HFF-Myc (cell line): ENCODE data around the gene WASHC2A.
"Not testable (repeated sequence)": the region's sequence is repeated elsewhere in the genome, so short reads cannot be mapped to it uniquely, and the experiment has no call there.

ENCODE experiments used
- DNase-seq: peaks from one replicate; pipeline ENCODE4 v3.0.0-alpha.2; 2011; ENCODE audit warnings: low read depth; ENCODE audit errors: extremely low read depth
- H3K4me3 ChIP-seq: replicated peaks from 2 replicates; pipeline ENCODE4 v1.5.1; 2011; ENCODE audit warnings: low read depth, mild to moderate bottlenecking, control low read depth, low read length

WASHC2A gene

DNA sequence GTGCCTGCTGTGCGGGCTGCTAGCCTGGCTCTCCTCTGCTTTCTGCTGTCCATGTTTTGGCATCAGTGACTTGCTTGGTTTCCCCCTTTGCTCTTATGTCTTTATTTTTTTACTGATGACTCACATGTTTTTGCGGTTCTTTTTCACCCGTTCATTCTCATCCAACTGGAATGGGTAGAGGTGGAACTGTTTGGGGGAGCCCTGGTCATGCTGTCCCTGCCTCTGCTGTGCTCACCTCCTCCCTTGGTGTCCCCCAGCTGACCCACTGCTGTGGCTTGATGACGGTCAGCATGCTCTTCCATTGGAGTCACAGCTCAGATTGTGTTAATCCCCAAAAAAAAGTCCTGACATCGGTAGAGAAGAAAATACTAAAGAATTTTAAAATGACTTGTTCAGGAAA is 26.9 kb downstream of the WASHC2A start:
- not testable (repeated sequence) for H3K4me3 ChIP-seq, DNase-seq

DNA sequence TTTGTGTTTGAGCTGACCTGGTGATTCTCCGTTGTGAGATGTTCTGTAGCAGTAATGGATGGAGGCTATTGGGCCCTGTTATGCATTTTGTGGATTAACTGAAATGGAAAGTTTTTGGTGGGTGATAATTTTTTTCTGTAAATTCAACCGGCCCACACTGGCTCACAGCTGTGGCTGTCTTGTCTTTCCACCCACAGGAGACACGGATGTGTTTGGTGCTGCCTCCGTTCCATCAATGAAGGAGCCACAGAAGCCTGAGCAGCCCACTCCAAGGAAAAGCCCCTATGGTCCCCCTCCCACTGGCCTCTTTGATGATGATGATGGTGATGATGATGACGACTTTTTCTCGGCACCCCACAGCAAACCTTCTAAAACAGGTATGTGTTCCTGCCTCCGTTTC is 27.6 kb downstream of the WASHC2A start:
- not testable (repeated sequence) for H3K4me3 ChIP-seq, DNase-seq

GRCh38 chr10:50096722-50097121 is 29.0 kb downstream of the WASHC2A start:
- not testable (repeated sequence) for H3K4me3 ChIP-seq, DNase-seq

GRCh38 chr10:50098645-50099044 is 30.9 kb downstream of the WASHC2A start:
- H3K4me3 ChIP-seq, DNase-seq: not testable (repeated sequence)

- not testable (repeated sequence) for DNase-seq, H3K4me3 ChIP-seq
These were observed 33.4 kb downstream of the WASHC2A start for GRCh38 chr10:50101139-50101582.

DNA sequence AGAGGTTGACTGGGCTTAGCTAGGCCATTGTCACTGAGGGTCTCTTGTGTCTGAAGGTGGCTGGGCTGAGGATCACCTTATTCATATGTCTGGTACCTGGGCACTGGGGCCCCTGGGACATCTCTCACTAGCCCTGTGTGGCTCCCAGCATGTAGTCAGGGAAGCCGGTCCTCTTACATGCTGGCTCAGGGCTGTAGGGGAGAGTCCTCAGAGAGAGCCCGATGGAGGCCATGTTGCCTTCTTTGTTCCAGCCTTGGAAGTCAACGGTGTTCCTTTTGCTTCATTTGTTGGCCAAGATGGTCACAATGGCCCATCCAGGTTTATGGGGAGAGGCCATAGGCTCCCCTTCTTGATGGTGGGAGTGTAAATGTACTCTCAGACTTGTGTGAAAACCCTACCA is 34.0 kb downstream of the WASHC2A start:
- not testable (repeated sequence) for DNase-seq, H3K4me3 ChIP-seq

DNA sequence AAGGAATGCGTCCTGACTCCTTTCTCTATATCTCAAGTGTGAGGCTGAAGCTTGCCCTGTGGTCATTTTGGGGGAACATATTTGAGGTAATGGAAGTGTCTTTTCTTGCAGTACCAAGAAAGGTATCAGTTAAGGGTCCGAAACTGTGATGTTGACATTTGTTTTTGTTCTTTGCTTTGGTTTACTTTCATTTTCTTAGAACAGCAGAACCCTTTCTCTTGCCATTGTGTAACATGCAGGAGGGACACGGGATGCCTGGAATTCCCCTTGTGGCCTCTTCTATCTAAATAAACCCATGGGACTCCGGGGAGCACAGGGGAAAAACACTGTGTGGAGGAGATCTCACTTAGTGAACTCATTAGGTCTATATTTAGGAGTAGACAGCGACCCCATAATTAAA is 34.5 kb downstream of the WASHC2A start:
- not testable (repeated sequence) for H3K4me3 ChIP-seq, DNase-seq

- H3K4me3 ChIP-seq, DNase-seq: not testable (repeated sequence)
These were observed 41.4 kb downstream of the WASHC2A start for GRCh38 chr10:50108999-50109698.

- not testable (repeated sequence) for H3K4me3 ChIP-seq, DNase-seq
These were observed 44.8 kb downstream of the WASHC2A start for GRCh38 chr10:50112419-50113112.

DNA sequence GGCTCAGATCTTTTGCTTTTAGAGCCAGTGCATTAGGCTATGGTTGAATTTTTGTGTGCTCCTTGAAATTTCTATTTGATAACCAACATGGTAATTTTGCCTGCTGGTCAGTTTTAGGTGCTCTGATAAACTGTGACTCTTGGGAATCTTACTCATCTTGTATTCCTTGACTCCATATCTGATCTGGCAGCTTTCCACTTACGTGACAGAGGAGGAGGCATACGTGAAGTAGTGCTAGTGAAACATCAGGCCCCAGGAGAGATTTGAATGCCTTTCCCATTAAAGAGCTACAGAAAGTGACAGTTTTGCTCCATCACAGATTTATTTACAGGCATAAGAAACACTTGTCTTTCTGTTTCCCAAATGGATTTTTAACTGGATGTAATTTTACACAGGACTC is 59.0 kb downstream of the WASHC2A start:
- H3K4me3 ChIP-seq, DNase-seq: not testable (repeated sequence)

DNA sequence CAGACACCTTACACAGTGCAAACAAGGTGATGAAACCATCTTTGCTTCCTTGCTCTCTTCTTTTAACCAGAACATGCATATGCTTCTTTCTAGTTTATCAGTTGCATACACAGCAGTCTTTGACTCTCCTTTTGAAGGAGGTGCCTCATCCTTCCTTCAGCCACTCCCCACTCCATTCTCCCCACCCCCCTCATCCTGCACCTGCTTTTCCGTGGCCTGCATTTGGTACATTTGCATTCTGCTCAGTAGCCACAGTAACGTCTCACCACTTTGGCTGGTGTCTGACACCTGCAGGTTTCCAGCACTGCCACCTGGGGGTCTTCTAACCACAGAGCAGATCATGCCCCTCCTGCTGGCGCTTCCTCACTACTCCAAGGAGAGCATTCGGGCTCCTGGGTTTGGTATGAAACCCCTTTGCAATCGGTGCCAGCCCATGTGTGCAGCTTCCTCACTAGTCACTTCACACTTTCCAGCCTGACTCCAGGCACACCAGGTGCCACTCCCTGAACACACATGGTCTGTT is 60.1 kb downstream of the WASHC2A start:
- not testable (repeated sequence) for DNase-seq, H3K4me3 ChIP-seq

DNA sequence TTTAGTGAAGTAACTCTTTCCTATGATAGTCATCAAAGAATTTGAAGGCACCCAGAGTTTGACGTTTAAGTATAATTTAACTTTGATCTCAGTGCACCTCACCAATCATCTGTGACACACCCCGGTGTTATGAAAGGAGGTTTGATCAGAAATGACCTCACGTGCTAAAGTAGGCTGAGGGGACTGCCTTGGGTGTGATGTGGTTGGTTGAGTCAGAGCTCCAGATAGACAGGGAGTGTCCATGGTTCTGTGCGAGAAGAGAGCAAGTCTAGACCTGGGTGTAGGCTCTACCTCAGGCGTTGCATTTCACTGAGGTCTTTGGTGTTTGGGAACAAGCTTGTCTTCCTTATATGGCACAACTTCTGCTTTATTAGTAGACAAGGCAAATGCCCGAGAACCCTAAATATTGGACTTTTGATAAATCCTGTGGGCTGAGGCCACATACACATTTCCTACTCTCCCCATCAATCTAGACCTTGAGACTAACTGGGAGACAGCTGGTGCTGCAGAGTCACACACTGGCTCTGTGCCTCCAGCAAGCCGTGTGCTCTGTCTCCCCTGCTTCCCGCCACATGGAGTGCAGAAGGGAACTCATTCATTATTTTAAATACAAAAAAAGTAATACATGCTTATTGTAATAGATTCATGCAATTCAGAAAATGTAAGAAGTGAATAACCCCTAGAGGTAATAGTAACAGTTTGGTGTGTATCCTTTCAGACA is 63.7 kb downstream of the WASHC2A start:
- not testable (repeated sequence) for H3K4me3 ChIP-seq, DNase-seq

DNA sequence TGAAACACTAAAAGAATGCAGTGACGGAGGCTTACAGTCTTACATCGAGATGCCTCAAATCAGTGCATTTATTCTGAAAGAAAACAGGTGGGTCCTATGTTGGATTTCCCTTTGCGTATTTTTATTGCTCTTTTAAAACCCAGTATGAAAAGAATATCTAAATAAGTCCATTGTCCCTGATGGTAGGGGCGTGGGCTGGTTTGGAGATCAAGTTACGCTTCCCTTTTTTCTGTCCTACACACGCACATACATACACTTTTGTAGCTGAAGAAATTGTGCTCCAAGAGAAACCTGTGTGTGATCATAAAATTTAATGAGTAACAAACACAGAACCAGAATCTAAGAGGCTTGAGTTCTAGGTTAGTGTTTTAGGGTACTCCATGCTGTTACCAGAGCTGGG is 64.6 kb downstream of the WASHC2A start:
- not testable (repeated sequence) for H3K4me3 ChIP-seq, DNase-seq

DNA sequence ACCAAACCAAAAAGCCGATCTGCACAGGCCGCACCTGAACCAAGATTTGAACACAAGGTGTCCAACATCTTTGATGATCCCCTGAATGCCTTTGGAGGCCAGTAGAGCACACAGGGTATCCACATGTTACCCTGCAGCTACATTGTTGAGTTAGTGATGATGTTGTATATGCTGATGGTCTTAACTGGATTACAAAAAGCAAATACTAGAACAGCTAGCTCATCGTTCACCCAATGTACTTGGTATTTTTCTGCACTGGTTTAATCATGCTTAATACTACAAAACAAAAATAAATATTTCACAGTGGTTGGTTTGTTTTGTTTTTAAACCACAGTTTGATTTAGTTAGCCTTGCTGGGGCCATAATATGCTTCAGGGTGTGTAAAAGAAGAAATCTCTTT is 65.1 kb downstream of the WASHC2A start:
- not testable (repeated sequence) for H3K4me3 ChIP-seq, DNase-seq

DNA sequence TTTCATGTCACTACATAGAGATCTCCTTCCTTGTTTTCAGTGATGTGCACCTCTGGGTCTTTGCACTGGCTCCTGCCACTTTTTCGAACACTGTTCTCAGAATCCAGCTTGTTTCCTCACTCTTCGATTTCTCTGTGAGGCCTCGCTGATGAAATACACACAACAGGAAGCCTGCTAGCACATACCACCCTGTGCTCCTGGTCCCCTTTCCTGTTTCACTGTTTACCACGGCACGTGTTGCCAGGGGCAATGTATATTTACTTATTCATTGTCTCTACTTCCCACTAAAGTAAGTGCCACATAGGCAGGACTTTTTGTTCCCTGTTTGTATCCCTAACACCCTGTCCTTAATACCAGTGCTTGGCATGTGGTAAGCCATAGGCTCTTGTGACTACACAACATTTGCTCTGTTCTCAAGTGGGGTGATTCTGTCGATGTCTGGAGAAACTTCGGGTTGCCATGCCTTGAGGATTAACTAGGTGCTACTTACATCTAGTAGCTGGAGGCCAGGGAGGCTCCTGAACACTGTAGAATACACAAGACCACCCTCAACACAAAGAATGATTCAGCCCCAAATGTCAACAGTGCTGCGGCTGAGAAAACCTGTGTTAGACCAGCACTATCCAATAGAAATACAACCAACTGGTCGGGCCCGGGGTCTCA is 75.9 kb downstream of the WASHC2A start:
- H3K4me3 ChIP-seq, DNase-seq: not testable (repeated sequence)

- H3K4me3 ChIP-seq, DNase-seq: not testable (repeated sequence)
These were observed 77.8 kb downstream of the WASHC2A start for GRCh38 chr10:50145575-50145974.
